Vagina (tissue), 2 donors: ENCODE data around the gene CEP85. TPM values are rescaled to one million over a fixed set of nuclear protein-coding genes. Genes with fewer than 3 reads are reported as not detected.

Source experiments
- DNase-seq, 2 donors: peaks; one replicate each; pipeline ENCODE4 v3.0.0-alpha.2; 2017; ENCODE audit errors: extremely low spot score in 2 of 2
- H3K27ac ChIP-seq: fragments of 200-600 bp; sonication (generic); one replicate; pipeline ENCODE4 v1.5.1; 2019
- H3K27me3 ChIP-seq: fragments of 200-600 bp; sonication (generic); one replicate; pipeline ENCODE4 v1.5.1; 2019
- H3K36me3 ChIP-seq, 2 donors: fragments of 200-600 bp; sonication (generic); one replicate each; pipeline ENCODE4 v1.5.1; 2017 to 2019
- H3K4me1 ChIP-seq: fragments of 200-600 bp; sonication (generic); one replicate; pipeline ENCODE4 v1.5.1; 2019
- H3K4me3 ChIP-seq, 2 donors: fragments of 200-600 bp; sonication (generic); 1 replicate in 1 of 2; 2 replicates in 1 of 2; pipeline ENCODE4 v1.5.1; 2016 to 2019
- H3K9me3 ChIP-seq: fragments of 200-600 bp; sonication (generic); one replicate; pipeline ENCODE4 v1.5.1; 2019
- POLR2A ChIP-seq, 2 donors: fragments of 450-650 bp; IDR thresholded peaks; one replicate each; pipeline ENCODE4 v1.6.1; 2017; ENCODE audit warnings: antibody characterized with exemption in 2 of 2, mild to moderate bottlenecking in 2 of 2, moderate library complexity in 2 of 2
- POLR2AphosphoS5 ChIP-seq, 2 donors: sonication (generic); formaldehyde crosslinking; IDR thresholded peaks; one replicate each; pipeline ENCODE4 v1.9.0; 2017; ENCODE audit warnings: antibody characterized with exemption in 2 of 2, mild to moderate bottlenecking in 2 of 2, low read depth in 1 of 2; ENCODE audit not compliant: insufficient read depth in 1 of 2
- intact Hi-C: fragments of 100-400 bp; cut with DNase I; formaldehyde crosslinking; loops from one replicate; pipeline ENCODE4 v1.15.1; 2023
- total RNA-seq: library from RNA; depleted of rRNA; stranded (reverse); fragments of >200 nt; gene quantifications from one replicate; pipeline ENCODE4 v1.2.3, GENCODE V29; 2016
- TF ChIP-seq, protein P1 (sequence below), 3 experiments: fragments of 450-650 bp in 2 of 3; fragments of 200-600 bp in 1 of 3; sonication (generic) in 1 of 3; IDR thresholded peaks; one replicate each; pipeline ENCODE4 v1.5.1; 2017 to 2019; ENCODE audit warnings: antibody characterized with exemption in 3 of 3, mild to moderate bottlenecking in 2 of 3, moderate library complexity in 2 of 3

CEP85 gene
- total RNA-seq, 1 donor from 2014 or later: 9.1 TPM

DNA sequence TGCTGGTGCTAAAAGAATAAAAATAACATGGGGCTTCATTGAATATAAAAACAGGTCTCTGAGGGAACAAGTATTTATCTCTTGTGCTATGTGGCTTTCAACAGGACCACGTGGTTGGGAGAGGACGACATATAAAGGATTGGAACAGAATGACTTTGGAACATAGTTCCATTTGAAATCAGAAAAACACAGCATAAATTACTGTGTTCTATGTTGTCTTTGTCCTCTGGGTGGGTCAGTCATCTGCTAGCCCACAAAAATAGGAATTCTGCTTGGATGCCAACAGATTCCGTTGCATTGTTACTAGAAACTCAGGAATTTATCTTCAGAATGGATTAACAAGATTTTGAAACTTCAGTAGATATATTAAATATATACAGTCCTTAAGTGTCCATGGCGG, 5.9 kb downstream of the CEP85 start:
- DNase-seq: no peak
- TF ChIP-seq POLR2AphosphoS5 (IDR thresholded peaks at IDR 0.05; ENCODE audit: insufficient read depth in 1 of 2, low read depth in 1 of 2): no peak
- TF ChIP-seq, protein P1, sequence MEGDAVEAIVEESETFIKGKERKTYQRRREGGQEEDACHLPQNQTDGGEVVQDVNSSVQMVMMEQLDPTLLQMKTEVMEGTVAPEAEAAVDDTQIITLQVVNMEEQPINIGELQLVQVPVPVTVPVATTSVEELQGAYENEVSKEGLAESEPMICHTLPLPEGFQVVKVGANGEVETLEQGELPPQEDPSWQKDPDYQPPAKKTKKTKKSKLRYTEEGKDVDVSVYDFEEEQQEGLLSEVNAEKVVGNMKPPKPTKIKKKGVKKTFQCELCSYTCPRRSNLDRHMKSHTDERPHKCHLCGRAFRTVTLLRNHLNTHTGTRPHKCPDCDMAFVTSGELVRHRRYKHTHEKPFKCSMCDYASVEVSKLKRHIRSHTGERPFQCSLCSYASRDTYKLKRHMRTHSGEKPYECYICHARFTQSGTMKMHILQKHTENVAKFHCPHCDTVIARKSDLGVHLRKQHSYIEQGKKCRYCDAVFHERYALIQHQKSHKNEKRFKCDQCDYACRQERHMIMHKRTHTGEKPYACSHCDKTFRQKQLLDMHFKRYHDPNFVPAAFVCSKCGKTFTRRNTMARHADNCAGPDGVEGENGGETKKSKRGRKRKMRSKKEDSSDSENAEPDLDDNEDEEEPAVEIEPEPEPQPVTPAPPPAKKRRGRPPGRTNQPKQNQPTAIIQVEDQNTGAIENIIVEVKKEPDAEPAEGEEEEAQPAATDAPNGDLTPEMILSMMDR (IDR thresholded peaks at IDR 0.05): no peak
- TF ChIP-seq POLR2A (IDR thresholded peaks at IDR 0.05): no peak
- intact Hi-C loops: no loop called here
- peaks cover 3% of the 10 kb centered on the region for H3K4me1 ChIP-seq
- no peak overlapping the region for H3K27ac ChIP-seq
- no peaks in the 10 kb centered on the region for H3K9me3 ChIP-seq
- no peaks in the 10 kb centered on the region for H3K27me3 ChIP-seq
- H3K36me3 ChIP-seq: peaks cover 0 to 1% of the 10 kb centered on the region in 2 donors
- H3K4me3 ChIP-seq: no peak overlapping the region

DNA sequence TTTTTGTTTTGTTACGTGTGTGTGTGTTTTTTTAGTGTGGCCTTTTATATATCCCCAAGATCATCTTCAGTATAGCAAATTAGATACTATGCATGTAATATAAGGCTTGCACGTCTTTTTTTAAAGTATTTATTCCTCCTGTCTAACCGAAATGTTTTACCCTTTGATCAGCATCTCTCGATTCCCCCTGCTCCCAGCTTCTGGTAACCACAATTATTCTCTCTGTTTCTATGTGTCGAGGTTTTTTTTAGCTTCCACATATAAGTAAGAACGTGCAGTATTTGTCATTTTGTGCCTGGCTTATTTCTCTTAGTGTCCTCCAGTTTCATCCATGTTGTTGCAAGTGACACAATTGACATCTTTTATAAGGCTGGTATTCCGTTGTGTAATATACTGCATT, 18.7 kb downstream of the CEP85 start:
- Histone ChIP-seq H3K36me3 (peaks cover 0 to 1% of the 10 kb centered on the region in 2 donors), H3K27ac (no peak overlapping the region), H3K4me1 (no peaks in the 10 kb centered on the region), H3K4me3 (no peak overlapping the region), H3K27me3 (no peaks in the 10 kb centered on the region), H3K9me3 (no peaks in the 10 kb centered on the region)
- DNase-seq: no peak
- intact Hi-C loops: loop anchor here (1.0 kb wide), 1 partner anchor 22 kb away; no protein-coding TSS in a partner anchor
- TF ChIP-seq, protein P1 (IDR thresholded peaks at IDR 0.05): no peak
- TF ChIP-seq POLR2AphosphoS5 (IDR thresholded peaks at IDR 0.05; ENCODE audit: insufficient read depth in 1 of 2, low read depth in 1 of 2) (no peak), POLR2A (IDR thresholded peaks at IDR 0.05) (no peak)

DNA sequence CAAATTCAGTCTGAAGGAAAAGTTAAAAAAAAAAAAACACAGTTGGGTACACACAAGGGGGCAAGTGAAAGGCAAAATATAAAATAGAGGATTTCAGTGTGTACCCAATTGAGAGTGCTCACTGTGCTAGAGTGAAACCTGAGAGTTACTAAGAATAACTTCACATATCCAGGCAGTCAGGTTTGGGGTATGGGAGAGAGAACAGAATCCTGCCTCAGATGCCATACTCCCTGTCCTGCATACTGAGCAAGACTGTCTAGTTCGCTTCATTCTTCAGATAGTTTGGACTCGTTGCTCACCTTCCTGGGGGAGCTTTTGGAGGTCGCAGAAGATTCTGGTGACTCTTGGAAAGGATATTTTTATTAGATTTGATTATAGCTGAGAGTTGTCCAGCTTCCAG, 20.4 kb downstream of the CEP85 start:
- no peaks in the 10 kb centered on the region for H3K4me1 ChIP-seq
- no peak for TF ChIP-seq POLR2A (IDR thresholded peaks at IDR 0.05)
- no peak for TF ChIP-seq POLR2AphosphoS5 (IDR thresholded peaks at IDR 0.05; ENCODE audit: insufficient read depth in 1 of 2, low read depth in 1 of 2)
- TF ChIP-seq, protein P1 (IDR thresholded peaks at IDR 0.05): no peak
- H3K27ac ChIP-seq: no peak overlapping the region
- intact Hi-C loops: no loop called here
- DNase-seq: no peak
- no peaks in the 10 kb centered on the region for H3K27me3 ChIP-seq
- no peaks in the 10 kb centered on the region for H3K9me3 ChIP-seq
- peaks cover 0 to 12% of the 10 kb centered on the region in 2 donors for H3K36me3 ChIP-seq
- no peak overlapping the region for H3K4me3 ChIP-seq

DNA sequence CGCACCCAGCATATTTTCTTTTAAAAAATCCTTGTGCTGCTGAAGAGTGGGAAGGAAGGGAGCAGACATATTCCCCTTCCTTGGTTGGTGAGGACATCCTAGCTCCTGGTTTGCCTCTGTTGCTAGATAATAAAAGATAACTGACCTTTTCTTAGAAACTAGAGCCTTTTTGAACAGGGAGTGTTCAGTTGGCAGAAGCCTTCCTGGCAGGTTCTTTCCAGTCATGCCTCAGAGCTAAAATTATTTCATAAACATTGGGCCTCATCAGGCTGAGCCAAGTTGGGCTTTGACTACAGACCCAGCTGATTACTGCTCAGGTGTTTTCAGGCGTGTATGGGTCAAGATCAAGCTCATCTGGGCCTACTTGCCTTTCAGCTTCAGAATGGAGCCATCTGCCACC, 23.2 kb downstream of the CEP85 start:
- Histone ChIP-seq H3K9me3 (no peaks in the 10 kb centered on the region), H3K27ac (no peak overlapping the region), H3K4me3 (no peak overlapping the region), H3K27me3 (no peaks in the 10 kb centered on the region), H3K4me1 (no peaks in the 10 kb centered on the region), H3K36me3 (peaks cover 0 to 26% of the 10 kb centered on the region in 2 donors)
- no peak for TF ChIP-seq POLR2A (IDR thresholded peaks at IDR 0.05)
- TF ChIP-seq, protein P1 (IDR thresholded peaks at IDR 0.05): no peak
- TF ChIP-seq POLR2AphosphoS5 (IDR thresholded peaks at IDR 0.05; ENCODE audit: insufficient read depth in 1 of 2, low read depth in 1 of 2): no peak
- no peak for DNase-seq
- intact Hi-C loops: no loop called here

DNA sequence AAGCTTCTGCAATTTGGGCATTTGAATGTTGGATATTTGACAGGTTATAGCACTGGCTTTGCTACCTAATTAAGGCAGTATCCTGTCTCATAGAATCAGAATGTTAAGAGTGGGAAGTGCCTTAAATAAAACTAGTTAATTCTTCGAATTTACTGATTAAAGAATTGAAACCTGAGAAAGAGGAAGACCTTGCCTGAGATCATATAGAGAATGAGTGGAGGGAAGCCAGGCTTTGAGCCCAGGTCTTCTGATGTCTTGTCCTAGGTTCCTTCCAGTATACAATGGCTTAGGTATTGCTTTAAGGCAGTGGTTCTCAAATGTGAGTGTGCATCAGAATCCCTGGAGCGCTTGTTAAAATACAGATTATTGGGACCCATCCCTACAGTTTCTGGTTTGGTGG, 25.0 kb downstream of the CEP85 start:
- DNase-seq: no peak
- TF ChIP-seq POLR2AphosphoS5 (IDR thresholded peaks at IDR 0.05; ENCODE audit: insufficient read depth in 1 of 2, low read depth in 1 of 2): no peak
- no peak for TF ChIP-seq POLR2A (IDR thresholded peaks at IDR 0.05)
- TF ChIP-seq, protein P1 (IDR thresholded peaks at IDR 0.05): no peak
- H3K27ac ChIP-seq: no peak overlapping the region
- no peaks in the 10 kb centered on the region for H3K4me1 ChIP-seq
- intact Hi-C loops: no loop called here
- peaks cover 0 to 26% of the 10 kb centered on the region in 2 donors for H3K36me3 ChIP-seq
- H3K4me3 ChIP-seq: no peak overlapping the region
- H3K27me3 ChIP-seq: no peaks in the 10 kb centered on the region
- H3K9me3 ChIP-seq: no peaks in the 10 kb centered on the region
